Measurements from ENCODE around the gene ANKRD12.
"Not testable (repeated sequence)": the region's sequence is repeated elsewhere in the genome, so short reads cannot be mapped to it uniquely, and the experiment has no call there.

DNA sequence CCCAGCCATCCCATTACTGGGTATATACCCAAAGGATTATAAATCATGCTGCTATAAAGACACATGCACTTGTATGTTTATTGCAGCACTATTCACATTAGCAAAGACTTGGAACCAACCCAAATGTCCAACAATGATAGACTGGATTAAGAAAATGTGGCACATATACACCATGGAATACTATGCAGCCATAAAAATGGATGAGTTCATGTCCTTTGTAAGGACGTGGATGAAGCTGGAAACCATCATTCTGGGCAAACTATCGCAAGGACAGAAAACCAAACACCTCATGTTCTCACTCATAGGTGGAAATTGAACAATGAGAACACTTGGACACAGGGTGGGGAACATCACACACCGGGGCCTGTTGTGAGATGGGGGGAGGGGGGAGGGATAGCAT lies 43.5 kb upstream of the ANKRD12 start:
- TF ChIP-seq RAD21 (IDR thresholded peaks at IDR 0.05; ENCODE audit: low read depth); ZNF274 (IDR thresholded peaks at IDR 0.05; ENCODE audit: low read depth, low read length); JUND (IDR thresholded peaks at IDR 0.05): not testable (repeated sequence)
- TF ChIP-seq, protein P1, sequence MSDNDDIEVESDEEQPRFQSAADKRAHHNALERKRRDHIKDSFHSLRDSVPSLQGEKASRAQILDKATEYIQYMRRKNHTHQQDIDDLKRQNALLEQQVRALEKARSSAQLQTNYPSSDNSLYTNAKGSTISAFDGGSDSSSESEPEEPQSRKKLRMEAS (IDR thresholded peaks at IDR 0.05), result not testable (repeated sequence)
- TF ChIP-seq, protein P2, sequence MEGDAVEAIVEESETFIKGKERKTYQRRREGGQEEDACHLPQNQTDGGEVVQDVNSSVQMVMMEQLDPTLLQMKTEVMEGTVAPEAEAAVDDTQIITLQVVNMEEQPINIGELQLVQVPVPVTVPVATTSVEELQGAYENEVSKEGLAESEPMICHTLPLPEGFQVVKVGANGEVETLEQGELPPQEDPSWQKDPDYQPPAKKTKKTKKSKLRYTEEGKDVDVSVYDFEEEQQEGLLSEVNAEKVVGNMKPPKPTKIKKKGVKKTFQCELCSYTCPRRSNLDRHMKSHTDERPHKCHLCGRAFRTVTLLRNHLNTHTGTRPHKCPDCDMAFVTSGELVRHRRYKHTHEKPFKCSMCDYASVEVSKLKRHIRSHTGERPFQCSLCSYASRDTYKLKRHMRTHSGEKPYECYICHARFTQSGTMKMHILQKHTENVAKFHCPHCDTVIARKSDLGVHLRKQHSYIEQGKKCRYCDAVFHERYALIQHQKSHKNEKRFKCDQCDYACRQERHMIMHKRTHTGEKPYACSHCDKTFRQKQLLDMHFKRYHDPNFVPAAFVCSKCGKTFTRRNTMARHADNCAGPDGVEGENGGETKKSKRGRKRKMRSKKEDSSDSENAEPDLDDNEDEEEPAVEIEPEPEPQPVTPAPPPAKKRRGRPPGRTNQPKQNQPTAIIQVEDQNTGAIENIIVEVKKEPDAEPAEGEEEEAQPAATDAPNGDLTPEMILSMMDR (IDR thresholded peaks at IDR 0.05 in 2 of 3, conservative IDR thresholded peaks at IDR 0.05 in 1 of 3; ENCODE audit: borderline replicate concordance in 1 of 3, insufficient read depth in 1 of 3, low read depth in 2 of 3, low read length in 2 of 3), result not testable (repeated sequence)
- TF ChIP-seq, protein P3, sequence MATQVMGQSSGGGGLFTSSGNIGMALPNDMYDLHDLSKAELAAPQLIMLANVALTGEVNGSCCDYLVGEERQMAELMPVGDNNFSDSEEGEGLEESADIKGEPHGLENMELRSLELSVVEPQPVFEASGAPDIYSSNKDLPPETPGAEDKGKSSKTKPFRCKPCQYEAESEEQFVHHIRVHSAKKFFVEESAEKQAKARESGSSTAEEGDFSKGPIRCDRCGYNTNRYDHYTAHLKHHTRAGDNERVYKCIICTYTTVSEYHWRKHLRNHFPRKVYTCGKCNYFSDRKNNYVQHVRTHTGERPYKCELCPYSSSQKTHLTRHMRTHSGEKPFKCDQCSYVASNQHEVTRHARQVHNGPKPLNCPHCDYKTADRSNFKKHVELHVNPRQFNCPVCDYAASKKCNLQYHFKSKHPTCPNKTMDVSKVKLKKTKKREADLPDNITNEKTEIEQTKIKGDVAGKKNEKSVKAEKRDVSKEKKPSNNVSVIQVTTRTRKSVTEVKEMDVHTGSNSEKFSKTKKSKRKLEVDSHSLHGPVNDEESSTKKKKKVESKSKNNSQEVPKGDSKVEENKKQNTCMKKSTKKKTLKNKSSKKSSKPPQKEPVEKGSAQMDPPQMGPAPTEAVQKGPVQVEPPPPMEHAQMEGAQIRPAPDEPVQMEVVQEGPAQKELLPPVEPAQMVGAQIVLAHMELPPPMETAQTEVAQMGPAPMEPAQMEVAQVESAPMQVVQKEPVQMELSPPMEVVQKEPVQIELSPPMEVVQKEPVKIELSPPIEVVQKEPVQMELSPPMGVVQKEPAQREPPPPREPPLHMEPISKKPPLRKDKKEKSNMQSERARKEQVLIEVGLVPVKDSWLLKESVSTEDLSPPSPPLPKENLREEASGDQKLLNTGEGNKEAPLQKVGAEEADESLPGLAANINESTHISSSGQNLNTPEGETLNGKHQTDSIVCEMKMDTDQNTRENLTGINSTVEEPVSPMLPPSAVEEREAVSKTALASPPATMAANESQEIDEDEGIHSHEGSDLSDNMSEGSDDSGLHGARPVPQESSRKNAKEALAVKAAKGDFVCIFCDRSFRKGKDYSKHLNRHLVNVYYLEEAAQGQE (IDR thresholded peaks at IDR 0.05; ENCODE audit: low read depth), result not testable (repeated sequence)
- TF ChIP-seq, protein P4, sequence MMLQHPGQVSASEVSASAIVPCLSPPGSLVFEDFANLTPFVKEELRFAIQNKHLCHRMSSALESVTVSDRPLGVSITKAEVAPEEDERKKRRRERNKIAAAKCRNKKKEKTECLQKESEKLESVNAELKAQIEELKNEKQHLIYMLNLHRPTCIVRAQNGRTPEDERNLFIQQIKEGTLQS (IDR thresholded peaks at IDR 0.05), result not testable (repeated sequence)
